HT1080 (cell line): ENCODE measurements around the gene PGAP3. TPM values are rescaled to one million over a fixed set of nuclear protein-coding genes. Genes with fewer than 3 reads are reported as not detected.
A peak's percentile ranks its signal among the peaks of the same experiment; 100 is the strongest.
"Not testable (repeated sequence)": the region's sequence is repeated elsewhere in the genome, so short reads cannot be mapped to it uniquely, and the experiment has no call there.

Source experiments
- DNase-seq: peaks from one replicate; pipeline ENCODE4 v3.0.0-alpha.2; 2015; ENCODE audit warnings: low read depth
- polyA plus RNA-seq, 2 experiments: library from polyadenylated mRNA; depleted of rRNA; stranded (reverse); fragments of >200 nt; gene quantifications; 2 replicates each; pipeline ENCODE4 v1.2.3, GENCODE V29; 2015
- total RNA-seq: library from RNA; depleted of rRNA; stranded (reverse); fragments of >200 nt; shearing (Covaris generic); gene quantifications from 2 replicates; pipeline ENCODE4 v1.2.3, GENCODE V29; 2014; rRNA removed

Gene PGAP3
- 4.3 and 6.2 TPM in 2 replicates for total RNA-seq
- polyA plus RNA-seq (2015; cell fraction: cytosol; rRNA removed): 5.1 and 5.4 TPM in 2 replicates
- polyA plus RNA-seq (2015; cell fraction: nucleus; rRNA removed): 15.0 and 17.8 TPM in 2 replicates

- DNase-seq: peak; percentile 97
These were observed at the start of gene PGAP3 for GRCh38 chr17:39687546-39688474. TSS of gene PGAP3 (minus strand) at chr17:39688057. CDS start at chr17:39688014, 43 bp downstream.

GRCh38 chr17:39737206-39737759, 49.4 kb upstream of the PGAP3 start:
- no peak for DNase-seq

- peak; percentile 56 for DNase-seq
These were observed 48.7 kb upstream of the PGAP3 start for GRCh38 chr17:39736319-39737165.

GRCh38 chr17:39735882-39736281, 48.0 kb upstream of the PGAP3 start:
- no peak for DNase-seq

- no peak for DNase-seq
These were observed 44.7 kb upstream of the PGAP3 start for GRCh38 chr17:39732586-39732985.

- DNase-seq: peak; percentile 73
These were observed 42.5 kb upstream of the PGAP3 start, which contains the start of gene MIEN1 for GRCh38 chr17:39730095-39730921. TSS of gene MIEN1 (minus strand) at chr17:39730532. CDS start at chr17:39730495, 37 bp downstream.

GRCh38 chr17:39729280-39729851, 41.5 kb upstream of the PGAP3 start:
- DNase-seq: no peak

GRCh38 chr17:39727556-39727955, 39.7 kb upstream of the PGAP3 start:
- DNase-seq: no peak

GRCh38 chr17:39726617-39727016, 38.8 kb upstream of the PGAP3 start:
- no peak for DNase-seq

GRCh38 chr17:39725923-39726322, 38.1 kb upstream of the PGAP3 start:
- DNase-seq: not testable (repeated sequence)

- no peak for DNase-seq
These were observed 36.9 kb upstream of the PGAP3 start for GRCh38 chr17:39724731-39725130.

GRCh38 chr17:39722965-39723848, 35.4 kb upstream of the PGAP3 start:
- DNase-seq: no peak

GRCh38 chr17:39722104-39722503, 34.2 kb upstream of the PGAP3 start:
- DNase-seq: no peak

- DNase-seq: no peak
These were observed 31.9 kb upstream of the PGAP3 start for GRCh38 chr17:39719563-39720355.

GRCh38 chr17:39717660-39718059, 29.8 kb upstream of the PGAP3 start:
- DNase-seq: no peak

GRCh38 chr17:39716879-39717536, 29.2 kb upstream of the PGAP3 start:
- DNase-seq: no peak

GRCh38 chr17:39716073-39716818, 28.4 kb upstream of the PGAP3 start:
- no peak for DNase-seq
